ENCODE results near the gene AP1S2. TPM values are rescaled to one million over a fixed set of nuclear protein-coding genes. Genes with fewer than 3 reads are reported as not detected.

AP1S2 gene
- total RNA-seq, 1 donor from 2014 or later: 198 TPM

DNA sequence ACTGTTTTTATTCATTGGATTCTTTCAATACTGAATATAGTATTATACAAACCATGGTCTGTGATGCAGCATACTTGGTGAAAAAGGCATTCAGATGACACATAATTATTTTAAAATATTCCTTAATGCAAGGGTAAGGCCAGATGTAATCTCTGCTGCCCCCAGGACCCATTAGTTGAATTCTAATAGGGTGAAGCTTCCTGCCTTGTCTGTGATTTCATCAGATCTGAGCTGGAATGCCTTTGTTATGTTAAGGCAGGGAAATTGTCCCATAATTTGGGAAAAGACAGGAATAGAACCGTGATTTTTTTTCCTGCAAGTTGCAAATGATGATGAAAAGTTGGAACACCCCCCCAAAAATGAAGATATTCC lies 38.2 kb downstream of the AP1S2 start:
- no peak for DNase-seq (ENCODE audit: low spot score)
- intact Hi-C loops (cut with DNase I): no loop called here

DNA sequence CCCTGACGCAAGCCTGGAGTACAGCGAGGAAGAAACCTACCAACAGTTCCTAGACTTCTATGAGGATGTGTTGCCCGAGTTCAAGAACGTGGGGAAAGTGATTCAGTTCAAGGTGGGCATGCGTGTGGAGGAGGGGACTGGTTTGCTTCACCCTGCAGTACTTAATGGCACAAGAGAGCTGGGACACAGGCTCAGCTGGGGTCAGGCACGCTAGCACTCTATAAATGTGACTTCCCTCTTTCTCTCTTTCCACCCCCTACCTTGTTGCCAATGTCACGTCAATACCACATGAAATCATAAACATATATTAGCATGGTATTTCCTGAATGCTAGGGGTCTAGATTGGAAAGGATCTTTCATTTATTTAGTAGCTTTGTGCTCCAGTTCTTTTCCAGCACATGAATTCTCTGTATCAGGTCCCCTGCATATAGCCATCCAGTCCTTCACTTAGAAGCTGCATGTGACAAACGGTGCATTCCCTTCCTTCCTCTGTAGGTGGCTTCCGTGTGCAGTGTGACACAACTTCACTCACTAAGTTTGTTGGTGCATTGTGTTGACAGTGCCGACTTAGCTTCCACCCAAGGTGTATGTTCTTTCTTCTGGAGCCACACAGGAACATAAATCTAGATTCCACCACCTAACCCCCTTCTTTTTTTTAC lies 38.7 kb downstream of the AP1S2 start:
- no peak for DNase-seq (ENCODE audit: low spot score)
- intact Hi-C loops (cut with DNase I): no loop called here

DNA sequence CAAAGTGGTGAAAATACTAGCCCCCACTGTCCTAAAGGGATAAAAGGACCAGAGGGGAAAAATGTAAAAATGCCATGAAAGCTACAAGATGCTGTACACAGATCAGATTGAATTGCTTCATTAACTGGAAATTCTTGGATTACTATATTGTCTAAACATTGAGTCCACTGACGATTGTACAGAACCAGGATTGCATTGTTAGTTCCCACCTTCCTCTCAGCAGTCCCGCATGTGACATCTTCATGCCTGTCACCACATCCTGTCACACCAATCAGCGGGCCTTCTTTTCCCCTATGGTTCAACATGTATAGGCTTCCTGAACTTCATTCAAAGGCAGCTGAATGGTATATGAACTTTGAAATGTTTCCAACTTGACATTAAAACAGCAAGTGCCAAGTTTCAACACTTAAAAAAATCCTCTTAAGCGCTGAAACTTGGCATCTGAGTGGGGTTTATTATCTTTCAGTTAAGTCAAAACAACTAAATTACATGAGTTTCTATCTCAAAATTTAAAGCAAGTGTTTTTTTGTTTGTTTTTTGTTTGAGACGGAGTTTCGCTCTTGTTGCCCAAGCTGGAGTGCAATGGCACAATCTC lies 39.7 kb downstream of the AP1S2 start:
- DNase-seq (ENCODE audit: low spot score): no peak
- intact Hi-C loops (cut with DNase I): no loop called here

DNA sequence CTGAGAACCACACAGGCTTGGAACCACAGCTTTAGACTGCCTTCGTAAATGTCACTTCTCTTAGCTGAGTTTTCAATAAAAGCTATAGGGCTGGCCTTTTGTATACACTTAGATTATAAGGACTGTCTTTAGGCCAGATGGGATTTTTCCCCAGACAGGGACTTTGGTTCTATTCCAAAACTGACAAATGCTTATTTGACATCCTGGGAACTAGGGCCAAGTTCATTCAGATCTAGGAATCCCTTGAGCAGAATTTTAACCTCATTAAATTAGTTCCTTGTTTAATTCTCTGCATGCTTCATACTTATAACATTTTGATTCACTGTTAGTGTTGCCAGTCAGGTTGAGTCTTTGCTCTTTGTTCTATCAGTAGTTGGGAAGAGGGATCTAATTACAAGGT lies 41.2 kb downstream of the AP1S2 start:
- intact Hi-C loops (cut with DNase I): no loop called here

DNA sequence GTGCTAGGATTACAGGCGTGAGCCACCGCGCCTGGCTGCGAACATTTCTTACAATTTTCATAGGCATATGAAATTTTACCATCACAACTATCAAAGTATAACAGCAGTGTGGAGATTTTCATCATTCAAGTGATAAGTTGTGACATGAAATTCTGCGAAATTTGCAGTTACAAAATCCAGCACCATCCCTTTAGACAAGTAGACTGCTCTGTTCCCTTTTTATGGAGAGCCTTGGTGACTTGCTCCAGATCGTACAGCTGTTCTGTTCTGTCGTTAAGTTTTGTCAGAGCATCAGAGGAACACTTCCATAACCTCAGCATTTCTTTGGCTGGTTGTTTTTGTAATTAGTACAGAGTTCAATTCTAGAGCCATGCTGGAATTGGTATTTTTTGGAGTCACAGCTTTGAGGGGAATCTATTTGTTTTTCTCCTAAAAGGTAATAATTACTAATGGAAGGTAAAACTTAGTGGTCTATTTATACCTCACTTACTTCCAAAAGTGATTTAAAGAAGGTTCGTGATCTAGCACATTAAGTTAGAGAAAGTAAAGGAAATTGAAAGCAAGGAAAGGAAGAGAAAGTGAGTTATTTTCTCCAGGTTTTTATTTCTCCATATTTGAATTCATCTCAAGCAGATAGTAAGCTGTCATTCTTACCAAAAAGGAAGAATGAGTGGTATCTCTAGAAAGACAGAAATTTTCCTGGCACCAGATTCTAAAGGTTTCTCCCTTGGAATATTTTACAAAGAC lies 42.2 kb downstream of the AP1S2 start:
- intact Hi-C loops (cut with DNase I): no loop called here
- no peak for DNase-seq (ENCODE audit: low spot score)

More for the DNA sequence above, 41.2 kb downstream of the AP1S2 start:
- no peak for DNase-seq (ENCODE audit: low spot score)

DNA sequence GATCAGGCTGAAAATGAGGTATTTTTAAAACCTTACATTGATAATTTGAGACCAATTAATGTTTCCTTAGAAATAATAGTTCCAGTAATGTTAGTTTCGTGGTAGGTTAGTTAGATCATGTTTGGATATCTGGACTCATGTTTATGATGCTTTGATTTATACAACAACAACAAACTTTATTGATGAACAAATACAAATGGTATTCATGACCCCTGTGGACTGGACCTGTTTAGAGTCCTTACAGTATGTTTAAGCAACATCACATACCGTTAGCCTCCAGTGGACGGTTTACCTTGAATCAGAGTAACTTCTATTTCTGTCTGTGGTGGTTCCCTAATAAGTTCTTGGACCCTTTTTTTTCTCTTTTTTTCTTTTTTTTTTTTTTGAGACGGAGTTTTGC lies 46.4 kb downstream of the AP1S2 start:
- no peak for DNase-seq (ENCODE audit: low spot score)
- intact Hi-C loops (cut with DNase I): no loop called here

DNA sequence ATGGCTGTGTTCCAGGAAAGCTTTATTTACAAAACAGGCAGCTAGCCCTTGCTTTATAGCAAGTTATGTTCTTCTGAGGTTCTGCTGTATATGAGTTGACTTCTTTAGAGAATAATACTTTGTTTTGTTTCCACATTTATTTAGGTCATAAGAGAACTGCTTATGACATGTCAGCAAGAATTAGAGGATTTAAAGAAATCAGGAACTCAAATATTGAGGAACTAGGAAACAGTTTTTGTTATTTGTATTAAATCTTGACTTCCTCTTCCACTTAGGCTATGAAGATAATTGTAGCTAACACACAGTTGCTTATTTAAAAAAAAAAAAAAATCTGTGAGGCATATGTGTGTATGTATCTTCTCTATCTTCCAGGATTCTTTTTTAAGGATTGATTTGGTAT lies 50.0 kb downstream of the AP1S2 start:
- DNase-seq (ENCODE audit: low spot score): no peak
- intact Hi-C loops (cut with DNase I): no loop called here

DNA sequence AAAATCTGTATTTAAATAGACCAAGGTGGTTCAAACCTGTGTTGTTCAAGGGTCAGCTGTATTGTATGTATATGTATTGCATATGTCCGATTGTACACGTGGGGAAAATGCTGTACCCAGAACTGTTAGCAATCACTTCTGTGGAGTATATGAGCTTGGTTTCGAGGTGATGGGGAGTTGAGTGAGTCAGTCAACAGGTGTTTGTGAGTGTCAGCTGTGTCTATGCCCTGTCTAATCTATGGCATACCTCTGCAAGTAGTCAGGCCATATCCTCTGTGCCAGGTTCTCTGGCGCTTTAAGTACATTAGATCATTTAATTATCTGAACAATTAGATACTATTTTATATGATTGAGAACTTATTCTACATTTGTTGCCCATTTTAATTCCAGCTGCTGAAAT lies 56.9 kb downstream of the AP1S2 start:
- intact Hi-C loops (cut with DNase I): loop anchor here (10.0 kb wide), 1 partner anchor 123 kb away; no protein-coding TSS in a partner anchor
- DNase-seq (ENCODE audit: low spot score): no peak

DNA sequence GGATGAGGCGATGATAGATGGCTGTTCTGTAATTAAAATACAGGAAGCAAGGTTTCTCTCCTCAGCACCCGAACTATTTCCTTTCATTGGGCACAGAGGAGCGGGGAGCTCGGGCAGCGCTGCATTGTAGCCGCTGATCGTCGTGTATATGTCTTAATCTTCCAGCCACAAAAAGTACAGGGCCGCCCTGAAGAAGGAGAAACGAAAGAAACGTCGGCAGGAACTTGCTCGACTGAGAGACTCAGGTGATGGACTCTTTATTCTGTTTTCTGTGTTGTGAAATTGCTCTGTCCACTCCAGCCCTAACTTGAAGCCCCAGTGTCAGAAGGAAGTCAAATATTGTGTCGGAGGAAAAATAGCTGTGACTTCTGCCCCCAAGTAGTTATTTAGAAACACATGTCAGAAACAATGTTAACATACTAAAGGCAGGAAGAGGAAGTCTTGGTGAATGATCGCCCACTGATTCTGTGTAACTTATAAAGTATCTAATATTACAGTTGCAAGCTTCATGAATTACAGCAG lies 63.8 kb downstream of the AP1S2 start:
- intact Hi-C loops (cut with DNase I): loop anchor here (5.0 to 10.0 kb wide), 2 partner anchors 66 to 116 kb away; no protein-coding TSS in a partner anchor
- no peak for DNase-seq (ENCODE audit: low spot score)

DNA sequence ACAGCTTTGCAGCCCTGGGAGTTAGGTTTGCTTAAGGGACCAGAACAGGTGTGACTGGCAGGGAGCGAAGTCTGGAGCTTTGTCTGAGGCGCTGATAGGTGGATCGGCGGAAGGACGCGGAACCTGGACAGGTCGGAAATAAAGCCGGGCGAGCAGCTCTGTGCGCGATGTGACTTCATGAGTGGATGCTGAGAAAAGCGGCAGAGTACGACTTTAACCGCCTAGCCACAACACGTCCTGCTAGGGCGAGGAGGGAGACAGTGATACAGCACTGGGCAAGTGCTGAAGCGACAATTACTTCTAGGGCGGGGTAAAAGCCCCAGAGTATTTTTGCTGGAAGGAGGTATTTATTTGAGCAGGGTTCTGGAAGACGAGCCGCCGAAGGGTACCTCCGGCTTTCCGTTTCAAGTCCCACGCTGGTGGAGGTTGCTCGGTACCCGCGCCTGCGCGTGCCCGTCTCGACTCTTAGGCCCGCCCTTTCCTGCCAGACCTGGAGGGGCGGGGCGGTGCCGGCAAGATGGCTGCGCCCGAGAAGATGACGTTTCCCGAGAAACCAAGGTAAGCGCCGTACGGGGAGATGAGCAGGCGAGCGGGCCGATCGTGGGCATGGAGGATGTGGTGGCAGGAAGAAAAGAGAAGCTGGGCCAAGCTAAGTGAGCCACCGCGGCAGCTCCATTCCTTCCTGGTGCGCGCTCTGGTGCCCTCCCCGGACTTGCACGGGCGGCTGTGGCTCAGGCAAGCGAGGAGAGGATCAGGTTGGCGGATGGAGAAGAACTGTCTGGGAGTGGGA lies 64.4 kb downstream of the AP1S2 start, which contains the start of gene ZRSR2:
TSS of gene ZRSR2 (plus strand) at position 506 of the 790 bp plus-strand sequence. CDS start at position 518, 12 bp downstream.
- intact Hi-C loops (cut with DNase I): loop anchor here (5.0 to 10.0 kb wide), 2 partner anchors 67 to 115 kb away; no protein-coding TSS in a partner anchor
- DNase-seq (ENCODE audit: low spot score): peak; percentile 96

DNA sequence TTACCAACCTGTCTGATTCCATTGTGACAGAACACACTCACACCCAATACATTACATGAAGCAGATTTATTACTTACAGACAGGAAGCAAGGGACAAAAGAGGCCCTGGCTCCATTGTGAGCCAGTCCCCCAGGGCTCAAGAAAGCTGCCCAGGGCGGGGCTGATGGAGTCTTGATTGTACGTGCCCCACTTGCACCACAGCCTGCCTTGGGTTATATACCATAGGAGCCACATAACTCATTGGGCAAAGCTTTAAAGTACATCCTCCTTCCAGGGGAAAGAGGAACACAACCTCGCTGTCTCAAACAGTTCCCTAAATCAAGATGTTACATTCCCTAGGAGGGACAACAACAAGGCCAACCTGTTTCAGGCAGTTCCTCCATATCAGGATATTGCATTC lies 67.7 kb downstream of the AP1S2 start:
- intact Hi-C loops (cut with DNase I): no loop called here
- no peak for DNase-seq (ENCODE audit: low spot score)

DNA sequence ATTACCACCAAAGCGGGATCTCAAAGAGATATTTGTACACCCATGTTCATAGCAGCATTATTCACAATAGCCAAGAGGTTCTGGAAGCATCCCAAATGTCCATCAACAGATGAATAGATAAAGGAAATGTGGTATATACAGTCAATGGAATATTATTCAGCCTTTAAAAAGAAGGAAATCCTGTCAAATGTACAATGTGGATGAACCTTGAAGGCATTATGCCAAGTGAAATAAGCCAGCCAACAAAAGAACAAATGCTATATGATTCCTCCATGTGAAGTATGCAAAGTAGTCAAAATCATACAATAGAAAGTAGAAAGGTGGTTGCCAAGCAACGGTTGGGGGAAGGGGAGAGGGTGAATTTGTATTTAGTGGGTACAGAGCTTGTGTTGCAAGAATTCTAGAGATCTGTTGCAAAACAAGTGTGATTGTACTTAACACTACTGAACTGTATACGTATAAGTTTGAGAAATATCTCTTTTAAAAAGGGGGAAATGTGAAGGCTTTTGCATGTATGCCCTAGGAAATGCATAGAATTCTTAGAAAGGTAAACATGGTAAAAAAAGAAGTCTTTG lies 69.3 kb downstream of the AP1S2 start:
- intact Hi-C loops (cut with DNase I): no loop called here
- no peak for DNase-seq (ENCODE audit: low spot score)

DNA sequence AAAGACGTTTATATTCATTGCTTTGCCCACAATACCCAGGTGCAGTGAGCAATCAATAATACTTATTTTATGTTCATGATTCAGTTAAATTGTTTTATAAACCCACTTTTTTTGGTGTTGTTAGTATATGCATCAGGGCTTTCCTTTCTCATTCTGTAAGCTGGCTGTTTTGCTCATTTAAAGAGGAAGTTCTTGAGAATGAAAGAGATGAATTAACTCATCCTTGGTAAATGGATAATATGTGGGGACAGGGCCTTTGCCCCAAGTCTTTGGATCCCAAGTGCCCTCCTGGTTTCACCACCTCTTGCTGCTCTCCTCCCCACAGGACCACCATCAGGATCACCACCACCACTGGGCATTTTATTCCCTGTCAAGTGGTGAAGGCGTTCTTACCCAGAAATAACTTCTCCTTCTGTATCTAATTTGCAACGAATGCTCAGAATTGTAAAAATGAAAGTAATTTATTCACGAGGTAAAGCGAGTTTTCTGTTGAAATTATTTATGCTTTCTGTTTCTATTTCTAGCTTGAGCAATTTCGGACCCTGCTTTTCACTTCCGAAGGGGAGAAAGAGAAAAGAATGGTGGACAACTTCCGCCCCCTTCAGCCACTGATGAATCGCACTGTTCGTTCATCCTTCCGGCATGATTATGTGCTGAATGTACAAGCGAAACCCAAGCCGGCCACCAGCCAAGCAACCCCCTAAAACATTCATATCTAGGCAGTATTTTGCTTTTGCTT lies 72.5 kb downstream of the AP1S2 start:
- intact Hi-C loops (cut with DNase I): no loop called here
- DNase-seq (ENCODE audit: low spot score): no peak

Other genes with a start within 250 kb of the AP1S2 start
- 0.94 TPM for gene CLTRN, start 190.0 kb downstream of the AP1S2 start, total RNA-seq
- 4.5 TPM for gene CA5B, start 116.5 kb downstream of the AP1S2 start, total RNA-seq
- 10.7 TPM for gene ZRSR2, start 64.3 kb downstream of the AP1S2 start, total RNA-seq

Measured in cardiac septum (tissue), 1 donor.